A172 (cell line): ENCODE data around the gene TSLP. TPM values are rescaled to one million over a fixed set of nuclear protein-coding genes. Genes with fewer than 3 reads are reported as not detected.

Experiments
- DNase-seq: peaks from one replicate; pipeline ENCODE4 v3.0.0-alpha.2; 2015; ENCODE audit warnings: low spot score
- total RNA-seq: library from RNA; depleted of rRNA; stranded (reverse); fragments of >200 nt; shearing (Covaris generic); gene quantifications from 2 replicates; pipeline ENCODE4 v1.2.3, GENCODE V29; 2014; rRNA removed

TSLP gene
- not detected in 2 replicates for total RNA-seq

GRCh38 chr5:111071413-111071812, at the start of gene TSLP:
Gene TSLP (plus strand): TSS chr5:111071713. CDS start chr5:111071891, 178 bp downstream.
- no peak for DNase-seq

GRCh38 chr5:111022301-111022700, 49.2 kb upstream of the TSLP start:
- DNase-seq = no peak

GRCh38 chr5:111028865-111029264, 42.6 kb upstream of the TSLP start:
- DNase-seq = no peak

GRCh38 chr5:111043712-111044506, 27.6 kb upstream of the TSLP start:
- peak; percentile 46 for DNase-seq

- no peak for DNase-seq
These were observed 13.4 kb upstream of the TSLP start for GRCh38 chr5:111058064-111058463.

GRCh38 chr5:111060169-111060568, 11.3 kb upstream of the TSLP start:
- DNase-seq = no peak

GRCh38 chr5:111061618-111062017, 9.9 kb upstream of the TSLP start:
- DNase-seq = no peak

GRCh38 chr5:111063709-111064322, 7.7 kb upstream of the TSLP start:
- peak; percentile 20 for DNase-seq

- DNase-seq = no peak
These were observed 5.1 kb upstream of the TSLP start for GRCh38 chr5:111066261-111066938.

- DNase-seq = no peak
These were observed 3.3 kb upstream of the TSLP start for GRCh38 chr5:111068213-111068612.

- DNase-seq = no peak
These were observed 1.7 kb upstream of the TSLP start for GRCh38 chr5:111069839-111070238.

GRCh38 chr5:111070272-111071134, 1.0 kb upstream of the TSLP start:
- no peak for DNase-seq

GRCh38 chr5:111072949-111073682, 1.6 kb downstream of the TSLP start:
- no peak for DNase-seq

GRCh38 chr5:111074244-111074643, 2.7 kb downstream of the TSLP start:
- DNase-seq = no peak

GRCh38 chr5:111075520-111075919, 4.0 kb downstream of the TSLP start:
- peak; percentile 37 for DNase-seq

GRCh38 chr5:111076091-111076490, 4.6 kb downstream of the TSLP start:
- no peak for DNase-seq

GRCh38 chr5:111077678-111078077, 6.2 kb downstream of the TSLP start:
- DNase-seq = no peak

- no peak for DNase-seq
These were observed 8.3 kb downstream of the TSLP start for GRCh38 chr5:111079846-111080245.

GRCh38 chr5:111083323-111083722, 11.8 kb downstream of the TSLP start:
- no peak for DNase-seq

GRCh38 chr5:111092062-111092853, 20.7 kb downstream of the TSLP start, which contains the start of gene WDR36:
Gene WDR36 (plus strand): TSS chr5:111092348. CDS start chr5:111092457, 109 bp downstream.
- peak; percentile 86 for DNase-seq
